ENCODE data around the gene AKIRIN2. TPM values are rescaled to one million over a fixed set of nuclear protein-coding genes. Genes with fewer than 3 reads are reported as not detected.

The AKIRIN2 gene
- total and polyA plus RNA-seq, 11 donors, result 15.2 to 54.7 (median 40.7) TPM

GRCh38 chr6:87674290-87674689, 27.7 kb downstream of the AKIRIN2 start:
- Histone ChIP-seq H3K4me3 (no peak overlapping the region), H3K36me3 (peaks cover 0 to 94% (median 91%) of the 10 kb centered on the region in 9 donors), H3K27me3 (no peaks in the 10 kb centered on the region), H3K4me1 (peaks cover 0 to 30% (median 7%) of the 10 kb centered on the region in 12 donors), H3K27ac (peak overlapping the region in 1 of 12 donors; percentile 10), H3K9me3 (no peaks in the 10 kb centered on the region)
- no peak for DNase-seq
- ATAC-seq, result no peak
- no peak for TF ChIP-seq POLR2A (IDR thresholded peaks at IDR 0.05)
- TF ChIP-seq, protein P1, sequence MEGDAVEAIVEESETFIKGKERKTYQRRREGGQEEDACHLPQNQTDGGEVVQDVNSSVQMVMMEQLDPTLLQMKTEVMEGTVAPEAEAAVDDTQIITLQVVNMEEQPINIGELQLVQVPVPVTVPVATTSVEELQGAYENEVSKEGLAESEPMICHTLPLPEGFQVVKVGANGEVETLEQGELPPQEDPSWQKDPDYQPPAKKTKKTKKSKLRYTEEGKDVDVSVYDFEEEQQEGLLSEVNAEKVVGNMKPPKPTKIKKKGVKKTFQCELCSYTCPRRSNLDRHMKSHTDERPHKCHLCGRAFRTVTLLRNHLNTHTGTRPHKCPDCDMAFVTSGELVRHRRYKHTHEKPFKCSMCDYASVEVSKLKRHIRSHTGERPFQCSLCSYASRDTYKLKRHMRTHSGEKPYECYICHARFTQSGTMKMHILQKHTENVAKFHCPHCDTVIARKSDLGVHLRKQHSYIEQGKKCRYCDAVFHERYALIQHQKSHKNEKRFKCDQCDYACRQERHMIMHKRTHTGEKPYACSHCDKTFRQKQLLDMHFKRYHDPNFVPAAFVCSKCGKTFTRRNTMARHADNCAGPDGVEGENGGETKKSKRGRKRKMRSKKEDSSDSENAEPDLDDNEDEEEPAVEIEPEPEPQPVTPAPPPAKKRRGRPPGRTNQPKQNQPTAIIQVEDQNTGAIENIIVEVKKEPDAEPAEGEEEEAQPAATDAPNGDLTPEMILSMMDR (IDR thresholded peaks at IDR 0.05), result no peak
- intact Hi-C loops (cut with DNase I), result no loop called here

DNA sequence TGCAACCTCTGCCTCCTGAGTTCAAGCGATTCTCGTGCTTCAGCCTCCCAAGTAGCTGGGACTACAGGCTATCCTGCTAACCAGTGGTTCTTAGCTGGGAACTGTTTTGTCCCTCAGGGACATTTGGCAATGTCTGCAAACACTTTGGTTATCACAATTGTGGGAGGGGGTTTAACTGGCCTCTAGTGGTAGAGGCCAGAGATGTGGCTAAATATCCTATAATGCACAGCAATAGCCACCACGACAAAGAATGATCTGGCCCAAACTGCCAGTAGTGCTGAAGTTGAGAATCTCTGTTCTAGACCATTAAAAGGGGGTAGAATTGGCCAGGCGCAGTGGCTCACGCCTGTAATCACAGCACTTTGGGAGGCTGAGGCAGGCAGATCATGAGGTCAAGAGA, 28.8 kb downstream of the AKIRIN2 start:
- intact Hi-C loops (cut with DNase I), result no loop called here
- ATAC-seq, result no peak
- peaks cover 0 to 30% (median 7%) of the 10 kb centered on the region in 12 donors for H3K4me1 ChIP-seq
- no peaks in the 10 kb centered on the region for H3K9me3 ChIP-seq
- H3K36me3 ChIP-seq, result peaks cover 0 to 92% (median 83%) of the 10 kb centered on the region in 9 donors
- no peak for DNase-seq
- no peak overlapping the region for H3K27ac ChIP-seq
- WGBS, 4 donors, result 95 to 98% (median 97%) methylated on average over 5 of the region's 5 CpGs
- TF ChIP-seq, protein P1 (IDR thresholded peaks at IDR 0.05), result no peak
- TF ChIP-seq POLR2A (IDR thresholded peaks at IDR 0.05), result no peak
- H3K27me3 ChIP-seq, result no peaks in the 10 kb centered on the region
- no peak overlapping the region for H3K4me3 ChIP-seq

DNA sequence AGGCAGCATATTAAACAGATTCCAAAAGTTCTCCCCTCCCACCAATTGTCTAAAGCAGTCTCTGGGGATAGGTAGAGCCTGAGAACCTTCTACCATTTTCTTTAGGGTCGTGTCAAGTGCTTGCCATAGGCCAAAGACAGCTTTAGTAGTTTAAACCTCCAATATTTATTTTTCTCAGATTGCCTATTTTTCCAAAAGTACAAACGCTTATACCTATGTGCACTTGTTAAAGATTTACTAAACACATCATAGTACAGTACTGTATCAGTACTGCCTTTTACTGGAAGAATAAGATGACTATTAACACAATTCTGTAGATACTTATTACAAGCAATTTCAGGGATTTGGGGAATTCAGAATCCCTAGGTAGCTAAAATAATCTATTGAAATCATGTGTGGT, 29.4 kb downstream of the AKIRIN2 start:
- intact Hi-C loops (cut with DNase I), result no loop called here

GRCh38 chr6:87671555-87672029, 30.4 kb downstream of the AKIRIN2 start:
- WGBS, 4 donors, result 67 to 71% (median 69%) methylated on average over 6 of the region's 6 CpGs
- TF ChIP-seq, protein P1 (IDR thresholded peaks at IDR 0.05), result no peak
- no peak for TF ChIP-seq POLR2A (IDR thresholded peaks at IDR 0.05)
- DNase-seq (no peak), ATAC-seq (no peak)
- Histone ChIP-seq H3K36me3 (peaks cover 0 to 92% (median 82%) of the 10 kb centered on the region in 9 donors), H3K27ac (peak overlapping the region in 3 of 12 donors; percentile 11 to 12 (median 11)), H3K9me3 (no peaks in the 10 kb centered on the region), H3K4me1 (peaks cover 0 to 30% (median 7%) of the 10 kb centered on the region in 12 donors), H3K4me3 (no peak overlapping the region), H3K27me3 (no peaks in the 10 kb centered on the region)
- intact Hi-C loops (cut with DNase I), result no loop called here

More for the DNA sequence above, 29.4 kb downstream of the AKIRIN2 start:
- Histone ChIP-seq H3K27me3 (no peaks in the 10 kb centered on the region), H3K4me1 (peaks cover 0 to 30% (median 7%) of the 10 kb centered on the region in 12 donors), H3K36me3 (peaks cover 0 to 92% (median 82%) of the 10 kb centered on the region in 9 donors), H3K27ac (no peak overlapping the region), H3K9me3 (no peaks in the 10 kb centered on the region), H3K4me3 (no peak overlapping the region)
- TF ChIP-seq, protein P1 (IDR thresholded peaks at IDR 0.05), result no peak
- no peak for TF ChIP-seq POLR2A (IDR thresholded peaks at IDR 0.05)
- ATAC-seq (no peak), DNase-seq (no peak)
- WGBS, 4 donors, result 83 to 92% (median 86%) methylated on average over 2 of the region's 2 CpGs
